BE2C (cell line): ENCODE results near the gene GRXCR1.

Source experiments
- DNase-seq: peaks from one replicate; pipeline ENCODE4 v3.0.0-alpha.2; 2020
- H3K27me3 ChIP-seq: fragments of 250-450 bp; sonication (Bioruptor Pico); 2 replicates; pipeline ENCODE4 v1.5.1; 2020; ENCODE audit warnings: mild to moderate bottlenecking
- H3K36me3 ChIP-seq: fragments of 250-450 bp; sonication (Bioruptor Pico); 2 replicates; pipeline ENCODE4 v1.5.1; 2020; ENCODE audit warnings: mild to moderate bottlenecking
- H3K4me1 ChIP-seq: fragments of 250-450 bp; sonication (Bioruptor Pico); 2 replicates; pipeline ENCODE4 v1.5.1; 2020
- H3K4me3 ChIP-seq: 2 replicates; pipeline ENCODE4 v1.5.1; 2011; ENCODE audit warnings: low read depth, low read length
- H3K9me3 ChIP-seq: fragments of 250-450 bp; sonication (Bioruptor Pico); 2 replicates; pipeline ENCODE4 v1.5.1; 2020
- TF ChIP-seq, protein P1 (sequence below): IDR thresholded peaks from 2 replicates; pipeline ENCODE4 v1.5.1; 2012; ENCODE audit warnings: mild to moderate bottlenecking, low read depth, low read length

The GRXCR1 gene

DNA sequence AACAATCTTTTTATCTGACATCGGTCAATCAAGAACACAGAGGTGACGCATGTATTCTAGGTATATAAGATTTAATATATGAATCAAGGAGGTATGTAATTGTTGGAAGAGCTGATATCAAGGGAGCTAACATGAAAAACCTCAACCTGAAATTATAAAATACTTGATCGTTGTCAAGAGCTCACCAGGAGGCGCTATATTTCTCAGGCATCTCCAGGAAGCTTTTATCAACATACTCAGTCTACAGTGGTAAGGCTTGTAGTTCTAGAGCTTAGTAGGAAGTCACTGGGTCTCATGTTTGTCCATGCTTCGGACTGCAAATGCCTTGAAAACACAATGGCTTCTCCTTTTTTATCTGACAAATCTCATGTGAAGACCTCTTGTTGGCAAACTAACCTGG is 156.1 kb downstream of the GRXCR1 start:
- no peak for DNase-seq
- H3K27me3 ChIP-seq, result no peaks in the 10 kb centered on the region; the same call in 1 of the 2 replicates
- TF ChIP-seq, protein P1, sequence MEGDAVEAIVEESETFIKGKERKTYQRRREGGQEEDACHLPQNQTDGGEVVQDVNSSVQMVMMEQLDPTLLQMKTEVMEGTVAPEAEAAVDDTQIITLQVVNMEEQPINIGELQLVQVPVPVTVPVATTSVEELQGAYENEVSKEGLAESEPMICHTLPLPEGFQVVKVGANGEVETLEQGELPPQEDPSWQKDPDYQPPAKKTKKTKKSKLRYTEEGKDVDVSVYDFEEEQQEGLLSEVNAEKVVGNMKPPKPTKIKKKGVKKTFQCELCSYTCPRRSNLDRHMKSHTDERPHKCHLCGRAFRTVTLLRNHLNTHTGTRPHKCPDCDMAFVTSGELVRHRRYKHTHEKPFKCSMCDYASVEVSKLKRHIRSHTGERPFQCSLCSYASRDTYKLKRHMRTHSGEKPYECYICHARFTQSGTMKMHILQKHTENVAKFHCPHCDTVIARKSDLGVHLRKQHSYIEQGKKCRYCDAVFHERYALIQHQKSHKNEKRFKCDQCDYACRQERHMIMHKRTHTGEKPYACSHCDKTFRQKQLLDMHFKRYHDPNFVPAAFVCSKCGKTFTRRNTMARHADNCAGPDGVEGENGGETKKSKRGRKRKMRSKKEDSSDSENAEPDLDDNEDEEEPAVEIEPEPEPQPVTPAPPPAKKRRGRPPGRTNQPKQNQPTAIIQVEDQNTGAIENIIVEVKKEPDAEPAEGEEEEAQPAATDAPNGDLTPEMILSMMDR, result no peak
- H3K9me3 ChIP-seq, result no peaks in the 10 kb centered on the region
- H3K4me1 ChIP-seq, result no peaks in the 10 kb centered on the region
- no peak overlapping the region for H3K4me3 ChIP-seq
- no peaks in the 10 kb centered on the region for H3K36me3 ChIP-seq

DNA sequence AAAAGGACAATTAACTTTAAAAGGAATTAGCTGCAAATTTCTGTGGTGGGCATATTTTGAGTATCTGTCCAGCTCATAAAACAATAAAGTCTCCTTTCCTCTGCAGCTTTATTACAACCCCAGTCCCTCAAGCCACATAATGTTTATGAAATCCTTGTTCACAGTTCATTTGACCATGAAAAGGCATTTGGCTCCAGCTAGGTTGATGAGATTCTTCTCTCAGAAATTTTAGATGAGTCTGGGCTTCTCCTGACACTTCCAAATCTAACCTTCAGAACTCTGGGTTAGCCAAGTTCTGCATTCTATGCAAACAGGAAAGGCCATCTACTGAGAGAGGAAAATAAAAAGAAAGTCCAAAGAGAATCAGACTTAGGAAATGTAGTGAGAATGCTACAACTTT is 156.8 kb downstream of the GRXCR1 start:
- H3K9me3 ChIP-seq, result no peaks in the 10 kb centered on the region
- TF ChIP-seq, protein P1, result no peak
- H3K36me3 ChIP-seq, result no peaks in the 10 kb centered on the region
- no peak for DNase-seq
- H3K4me3 ChIP-seq, result no peak overlapping the region
- no peaks in the 10 kb centered on the region for H3K4me1 ChIP-seq
- H3K27me3 ChIP-seq, result no peaks in the 10 kb centered on the region; the same call in 1 of the 2 replicates

DNA sequence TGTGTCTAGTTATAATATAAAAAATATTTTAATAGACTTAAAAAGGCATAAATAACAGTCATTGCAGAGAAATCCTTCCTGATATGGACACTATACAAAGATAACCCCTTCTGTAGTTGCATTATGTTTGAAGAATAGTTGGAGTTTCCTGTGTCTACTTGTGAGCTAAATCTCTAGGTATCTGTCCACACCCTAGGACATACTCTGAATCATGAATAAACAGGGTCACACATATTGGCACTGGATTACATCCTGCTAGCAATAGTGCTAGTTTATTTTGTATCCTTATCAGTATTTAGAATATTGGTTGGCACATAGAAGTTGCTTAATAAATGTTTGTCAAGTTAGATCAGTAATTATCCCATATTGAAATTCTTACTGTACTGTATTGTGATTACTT is 173.9 kb downstream of the GRXCR1 start:
- H3K4me3 ChIP-seq, result no peak overlapping the region
- no peaks in the 10 kb centered on the region for H3K36me3 ChIP-seq
- DNase-seq, result no peak
- TF ChIP-seq, protein P1, result no peak
- no peaks in the 10 kb centered on the region for H3K4me1 ChIP-seq
- H3K27me3 ChIP-seq, result no peaks in the 10 kb centered on the region
- no peaks in the 10 kb centered on the region for H3K9me3 ChIP-seq

DNA sequence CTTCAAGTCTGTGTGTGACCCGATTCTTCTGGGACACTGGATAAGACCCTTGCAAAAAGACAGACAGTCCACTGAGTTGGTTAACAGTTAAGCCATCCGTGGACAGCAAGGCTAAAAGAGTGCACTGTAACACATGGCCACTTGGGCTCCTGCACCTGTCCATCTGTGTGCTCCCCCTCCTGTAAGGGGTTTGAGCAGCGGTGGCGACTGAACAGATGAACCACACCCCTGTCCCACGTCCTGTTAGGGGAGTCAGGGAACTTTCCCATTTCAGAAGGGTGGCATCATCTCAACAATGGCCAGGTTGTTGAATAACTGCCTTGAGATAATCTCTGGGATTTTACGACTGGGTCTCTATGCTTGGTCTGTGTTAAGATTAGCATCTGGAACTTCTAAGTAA is 178.6 kb downstream of the GRXCR1 start:
- no peak overlapping the region for H3K4me3 ChIP-seq
- H3K36me3 ChIP-seq, result no peaks in the 10 kb centered on the region
- no peak for DNase-seq
- no peaks in the 10 kb centered on the region for H3K9me3 ChIP-seq
- TF ChIP-seq, protein P1, result no peak
- no peaks in the 10 kb centered on the region for H3K27me3 ChIP-seq
- no peaks in the 10 kb centered on the region for H3K4me1 ChIP-seq
